Activated T-cell treated with anti-CD3 and anti-CD28 coated beads, Interleukin-2, amount 50 U/mL, for 1 hour (primary cell): ENCODE data around the gene RHOA.
A peak's percentile ranks its signal among the peaks of the same experiment; 100 is the strongest.
"Not testable (repeated sequence)": the region's sequence is repeated elsewhere in the genome, so short reads cannot be mapped to it uniquely, and the experiment has no call there.

Experiments used
- DNase-seq: peaks from one replicate; pipeline ENCODE4 v3.0.0-alpha.2; 2020

Gene RHOA

DNA sequence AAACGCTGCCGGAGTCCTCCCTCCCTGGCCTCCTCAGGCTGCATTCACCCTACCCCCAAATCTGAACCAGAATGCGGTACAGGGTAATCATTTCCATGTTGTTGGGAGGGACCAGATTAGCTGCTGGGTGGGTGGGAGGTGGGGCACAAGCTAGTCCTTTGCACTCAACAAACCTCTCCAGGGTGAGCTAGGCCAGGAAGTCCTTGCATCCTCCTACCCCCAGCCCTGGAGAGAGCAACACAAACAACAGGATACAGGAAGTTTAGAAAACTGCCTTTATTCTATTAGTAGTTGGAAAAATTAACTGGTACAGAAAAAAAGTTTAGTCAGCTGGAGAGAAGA lies 52.9 kb downstream of the RHOA start:
- no peak for DNase-seq

DNA sequence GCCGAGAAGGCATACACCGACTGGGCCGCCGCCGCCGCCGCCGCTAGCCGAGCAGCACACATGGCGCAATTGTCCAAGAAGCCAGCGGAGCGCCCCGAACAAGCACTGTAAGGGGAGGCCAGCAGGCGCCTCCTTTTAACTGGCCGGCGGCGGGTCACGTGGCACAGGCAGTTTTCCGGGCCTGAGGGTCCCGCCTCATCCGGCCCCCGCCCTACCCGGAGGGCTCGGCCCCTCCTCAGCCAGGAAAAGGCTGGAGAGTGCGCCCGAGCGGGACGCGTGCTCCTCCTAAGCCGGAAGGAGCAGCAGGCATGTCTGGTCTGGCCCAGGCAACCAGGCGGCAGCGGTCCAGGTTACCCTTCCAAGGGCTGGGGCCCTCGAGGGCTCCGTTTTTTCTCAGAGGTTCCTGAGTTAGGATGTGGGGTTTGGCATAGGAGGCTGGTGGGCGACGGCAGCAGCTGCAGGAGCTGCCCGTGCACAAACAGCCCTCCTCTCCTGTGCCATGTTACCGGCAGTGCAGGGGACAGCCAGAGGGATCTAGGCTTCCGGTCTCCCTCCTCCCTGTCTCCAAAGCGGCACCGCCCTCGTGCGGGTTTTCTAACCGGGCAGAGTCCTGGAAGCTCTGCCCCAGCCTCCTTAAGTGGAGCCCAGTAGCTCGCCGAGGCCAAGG lies 53.4 kb downstream of the RHOA start, which contains the start of gene GPX1:
Gene GPX1, minus strand, starts transcription at position 137 of the 667 bp plus-strand sequence. Its CDS starts 75 bp downstream, at position 62.
- DNase-seq = peak; percentile 75

DNA sequence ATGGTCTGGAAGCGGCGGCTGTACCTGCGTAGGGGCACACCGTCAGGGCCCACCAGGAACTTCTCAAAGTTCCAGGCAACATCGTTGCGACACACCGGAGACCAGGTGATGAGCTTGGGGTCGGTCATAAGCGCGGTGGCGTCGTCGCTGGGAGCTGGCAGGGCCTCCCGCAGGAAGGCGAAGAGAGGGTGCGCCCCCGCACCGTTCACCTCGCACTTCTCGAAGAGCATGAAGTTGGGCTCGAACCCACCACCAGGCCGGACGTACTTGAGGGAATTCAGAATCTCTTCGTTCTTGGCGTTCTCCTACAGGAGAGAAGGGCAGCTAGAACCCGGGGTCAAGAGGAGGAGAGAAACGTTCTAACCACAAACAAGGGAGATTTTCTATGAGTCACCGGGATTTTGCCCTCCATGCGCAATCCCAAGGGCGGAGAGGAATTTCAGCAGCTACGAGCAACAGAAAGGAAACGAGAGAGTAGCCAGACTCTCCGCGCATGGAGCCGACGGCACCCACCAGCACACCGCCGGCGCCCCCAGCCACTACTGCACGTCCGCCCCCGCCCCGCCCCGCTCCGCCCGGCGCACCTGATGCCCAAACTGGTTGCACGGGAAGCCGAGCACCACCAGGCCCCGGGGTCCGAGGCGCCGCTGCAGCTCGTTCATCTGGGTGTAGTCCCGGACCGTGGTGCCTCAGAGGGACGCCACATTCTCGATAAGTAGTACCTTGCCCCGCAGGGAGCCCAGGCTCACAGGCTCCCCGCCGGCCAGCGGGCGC lies 54.1 kb downstream of the RHOA start:
- peak; percentile 60 for DNase-seq

DNA sequence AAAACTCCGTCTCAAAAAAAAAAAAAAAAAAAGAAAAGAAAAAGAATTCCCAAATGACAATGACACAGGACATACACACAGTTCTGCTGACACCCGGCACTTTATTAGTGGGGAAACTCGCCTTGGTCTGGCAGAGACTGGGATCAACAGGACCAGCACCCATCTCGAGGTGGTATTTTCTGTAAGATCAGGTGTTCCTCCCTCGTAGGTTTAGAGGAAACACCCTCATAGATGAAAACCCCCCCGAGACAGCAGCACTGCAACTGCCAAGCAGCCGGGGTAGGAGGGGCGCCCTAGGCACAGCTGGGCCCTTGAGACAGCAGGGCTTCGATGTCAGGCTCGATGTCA lies 54.7 kb downstream of the RHOA start:
- not testable (repeated sequence) for DNase-seq

DNA sequence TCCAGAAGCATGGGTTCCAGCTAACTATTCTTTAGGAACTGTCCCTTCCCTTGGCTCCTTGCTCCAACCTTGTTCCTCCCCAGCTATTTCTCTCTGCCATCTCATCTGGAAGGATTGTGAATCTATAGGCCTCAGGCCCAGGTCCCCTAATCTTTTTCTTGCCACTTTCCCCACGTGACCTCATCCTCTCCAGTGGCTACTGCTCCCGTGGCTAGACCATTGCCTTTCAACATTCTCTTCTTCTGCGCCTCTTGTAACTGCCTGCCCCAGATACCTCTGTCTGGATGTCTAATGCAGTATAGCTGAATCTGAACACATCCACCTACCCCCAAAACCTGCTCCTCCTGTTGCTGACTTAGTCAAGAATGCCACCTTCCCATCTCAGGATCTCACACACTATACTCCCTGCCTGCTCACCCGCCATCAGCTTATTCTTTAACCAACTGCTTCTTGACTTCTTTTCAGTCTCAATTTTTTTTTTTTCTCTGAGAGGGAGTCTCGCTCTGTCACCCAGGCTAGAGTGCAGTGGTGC lies 58.8 kb downstream of the RHOA start:
- DNase-seq = no peak

DNA sequence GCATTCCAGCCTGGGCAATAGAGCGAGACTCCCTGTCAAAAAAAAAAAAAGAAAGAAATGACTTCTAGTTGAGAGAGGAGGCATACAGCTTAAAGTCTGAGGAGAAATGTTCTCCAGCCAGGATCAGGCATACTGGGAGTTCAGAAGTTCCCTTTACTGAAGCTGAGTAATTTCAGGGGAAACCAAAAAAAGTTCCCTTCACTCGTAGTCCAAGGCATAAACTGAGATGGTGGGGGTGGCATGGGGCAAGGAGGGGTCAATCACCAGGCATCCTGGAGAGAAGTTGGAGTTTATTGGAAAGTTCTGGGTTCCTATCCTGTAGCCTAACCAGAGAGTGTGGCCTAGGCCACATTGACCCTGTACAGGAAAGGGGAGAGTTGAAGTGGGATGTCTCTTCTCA lies 59.5 kb downstream of the RHOA start:
- no peak for DNase-seq

DNA sequence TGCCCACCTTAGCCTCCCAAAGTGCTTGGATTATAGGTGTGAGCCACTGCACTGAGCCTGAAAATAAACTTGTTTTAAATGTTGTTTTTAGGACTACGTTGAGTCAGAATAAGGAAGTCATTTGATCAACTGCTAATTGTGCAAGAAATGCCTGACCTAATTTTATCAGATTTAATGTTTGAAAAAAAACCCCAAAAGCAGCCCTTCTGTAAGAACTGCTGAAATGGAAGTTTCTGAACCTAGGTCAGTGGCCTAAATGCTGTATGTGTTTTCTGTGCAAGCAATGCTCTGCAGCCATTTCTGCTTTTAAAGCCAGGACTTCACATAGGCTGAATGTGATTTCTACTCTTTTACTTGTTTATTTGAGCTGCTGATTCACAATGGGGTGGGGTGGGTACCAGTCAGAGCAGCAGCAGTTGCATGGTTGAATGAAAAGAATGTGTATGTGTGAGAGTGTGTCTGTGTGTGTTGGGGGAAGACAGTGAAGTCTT lies 60.2 kb downstream of the RHOA start:
- DNase-seq = no peak

DNA sequence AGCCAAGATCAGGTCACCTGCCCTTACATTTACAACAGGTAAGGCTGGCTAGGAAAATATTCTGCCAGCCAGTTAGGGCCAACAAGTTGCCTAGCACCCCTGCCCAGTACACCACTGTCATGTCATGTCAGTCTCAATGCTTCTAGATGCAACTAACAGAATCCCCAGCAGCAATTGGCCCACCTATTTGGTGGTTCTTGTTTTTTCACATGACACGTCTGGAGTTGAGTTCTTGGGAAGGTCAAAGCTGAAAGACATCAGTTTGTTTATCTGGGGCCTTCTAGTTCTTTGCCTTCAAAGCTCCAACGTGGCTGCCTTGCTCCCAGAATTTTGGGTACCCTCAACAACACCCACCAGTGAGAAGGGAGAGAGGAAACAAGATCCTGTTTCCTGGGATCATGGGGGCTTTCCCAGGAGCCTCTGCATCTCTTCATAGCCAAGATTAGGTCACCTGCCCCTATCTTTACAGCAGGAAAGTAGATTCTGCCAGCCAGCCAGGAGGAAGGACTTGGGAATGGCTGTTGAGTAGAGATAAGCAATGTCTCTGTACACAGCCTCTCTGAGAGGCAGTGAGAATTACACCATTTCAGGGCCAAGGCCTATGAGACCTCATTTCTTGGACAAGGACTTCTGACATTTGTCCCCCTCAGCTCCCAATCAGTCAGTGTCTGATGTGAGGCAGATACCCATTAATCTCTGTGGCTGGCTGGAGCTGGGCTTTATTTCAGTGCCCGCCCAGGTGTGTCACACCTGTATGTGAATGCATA lies 62.2 kb downstream of the RHOA start:
- no peak for DNase-seq

DNA sequence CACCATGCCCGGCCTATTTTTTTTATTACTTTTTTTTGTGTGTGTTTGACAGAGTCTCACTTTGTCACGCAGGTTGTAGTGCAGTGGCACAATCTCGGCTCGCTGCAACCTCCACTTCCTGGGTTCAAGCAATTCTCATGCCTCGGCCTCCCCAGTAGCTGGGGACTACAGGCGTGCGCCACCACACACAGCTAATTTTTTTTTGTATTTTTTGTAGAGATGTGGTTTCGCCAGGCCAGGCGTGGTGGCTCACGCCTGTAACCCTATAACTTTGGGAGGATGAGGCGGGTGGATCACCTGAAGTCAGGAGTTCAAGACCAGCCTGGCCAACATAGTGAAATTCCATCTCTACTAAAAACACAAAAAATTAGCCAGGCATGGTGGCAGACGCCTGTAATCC lies 63.4 kb downstream of the RHOA start:
- DNase-seq = not testable (repeated sequence)

DNA sequence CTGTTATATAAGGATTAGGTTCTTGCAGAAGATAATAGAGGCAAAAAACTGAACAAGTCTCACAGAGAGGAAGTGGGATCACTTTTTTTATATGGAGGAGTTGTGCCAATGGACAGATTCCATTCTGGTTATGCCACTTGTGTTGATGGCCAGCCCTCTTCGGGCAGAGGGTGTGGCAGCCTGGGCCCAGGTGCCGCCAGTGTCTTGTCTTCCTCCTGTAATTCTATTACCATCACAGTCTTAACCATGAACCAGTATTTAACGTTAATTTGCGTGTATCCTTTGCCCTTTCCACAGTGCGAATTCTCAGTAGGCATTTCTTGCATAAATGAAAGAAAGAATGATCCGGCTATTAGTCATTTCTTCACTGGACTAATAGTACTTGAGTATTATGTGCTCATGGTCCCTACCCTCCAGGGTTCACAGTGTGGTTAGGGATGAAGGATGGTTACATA lies 65.0 kb downstream of the RHOA start:
- DNase-seq = no peak

DNA sequence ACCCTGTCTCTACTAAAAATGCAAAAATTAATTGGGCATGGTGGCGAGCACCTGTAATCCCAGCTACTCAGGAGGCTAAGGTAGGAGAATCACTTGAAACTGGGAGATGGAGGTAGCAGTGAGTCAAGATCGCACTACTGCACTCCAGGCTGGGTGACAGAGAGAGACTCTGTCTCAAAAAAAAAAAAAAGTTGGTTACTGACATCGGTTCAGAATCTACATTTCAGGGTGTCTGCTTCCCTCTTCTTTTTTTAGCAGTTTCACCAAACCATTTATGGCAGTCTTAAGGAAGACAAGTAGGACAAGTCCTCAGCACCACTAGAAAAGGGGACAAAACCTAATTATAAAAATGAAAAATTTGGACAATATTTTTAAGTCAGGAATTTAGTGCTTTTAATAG lies 68.6 kb downstream of the RHOA start:
- DNase-seq = no peak

DNA sequence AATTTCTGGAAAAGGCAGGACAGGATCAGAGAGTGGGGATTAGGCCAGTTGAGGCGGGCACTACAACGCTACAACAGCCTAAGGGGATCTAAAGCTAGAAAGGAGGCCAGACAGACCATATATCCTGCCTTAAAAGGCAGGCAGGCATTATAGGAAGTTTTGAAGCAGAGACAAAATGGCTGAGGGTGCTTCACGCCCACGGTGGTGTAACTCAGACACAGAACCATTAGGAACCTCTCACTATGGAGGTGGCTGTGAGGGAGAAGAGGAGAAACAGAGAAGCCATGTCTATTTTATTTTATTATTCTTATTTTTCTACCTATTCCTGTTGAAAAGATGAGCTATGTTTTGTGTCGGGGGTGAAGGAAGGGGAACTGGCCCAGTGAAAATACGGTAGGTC lies 69.8 kb downstream of the RHOA start:
- DNase-seq = no peak

DNA sequence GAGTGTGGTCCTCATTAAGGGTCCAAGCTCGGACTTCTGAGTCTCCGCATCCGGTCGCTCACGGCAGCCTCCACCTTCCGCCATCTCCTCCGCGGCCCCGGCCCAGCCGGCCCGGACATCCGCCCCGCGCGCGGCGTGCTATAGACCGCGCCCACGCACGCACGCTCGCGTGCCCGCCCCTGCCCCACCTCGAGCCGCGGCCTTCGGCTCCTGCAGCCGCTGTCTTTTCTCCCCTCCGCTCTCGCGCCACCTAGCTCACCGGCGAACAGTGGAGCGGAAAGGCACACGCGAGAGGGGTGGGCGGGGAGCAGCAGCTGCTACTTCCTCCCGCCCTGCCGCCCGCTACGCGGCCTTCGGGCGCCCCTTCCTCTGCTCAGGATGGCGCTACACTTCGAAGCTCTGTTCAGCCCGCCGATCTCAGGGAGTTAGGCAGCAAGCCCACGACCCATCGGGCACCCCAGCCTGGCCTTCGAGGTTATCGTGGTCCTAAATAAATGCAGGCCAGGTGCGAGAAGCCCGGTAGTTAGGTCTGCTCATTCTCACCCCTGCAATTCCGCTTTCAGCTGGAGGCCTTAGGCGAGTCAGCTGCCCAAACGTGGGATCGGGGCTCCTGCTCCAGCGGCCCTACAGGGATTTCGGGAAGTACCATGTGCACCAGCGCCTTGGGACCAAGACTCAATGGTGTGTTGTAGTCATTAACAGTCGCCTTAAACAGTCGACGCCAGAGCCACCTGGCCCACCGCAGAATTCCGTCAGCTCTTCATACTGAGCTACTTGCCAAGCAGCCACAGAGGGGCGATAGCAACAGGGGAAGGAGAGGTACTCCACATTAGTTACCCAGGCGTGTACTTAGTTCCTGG lies 71.6 kb downstream of the RHOA start, which contains the start of gene USP4:
Gene USP4, minus strand, starts transcription at position 113 of the 860 bp plus-strand sequence. Its CDS starts 29 bp downstream, at position 84.
- DNase-seq = peak; percentile 89

DNA sequence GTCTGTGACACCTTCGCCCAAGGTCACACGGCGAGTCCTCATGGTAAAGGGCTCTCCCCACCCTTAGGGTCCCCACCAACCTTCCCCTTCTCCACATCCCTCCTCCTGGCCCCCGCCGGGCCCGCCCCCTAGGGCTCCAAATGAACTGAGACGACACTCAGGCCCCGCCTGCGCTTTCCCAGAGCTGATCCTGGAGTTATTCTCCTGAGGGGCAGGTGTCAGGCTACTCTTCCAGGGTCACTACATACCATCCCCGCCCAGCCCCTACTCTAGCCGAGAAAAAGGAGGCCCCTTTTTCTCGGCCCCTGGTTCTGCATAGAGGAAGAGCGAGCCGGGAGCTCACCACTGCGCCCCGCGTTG lies 72.2 kb downstream of the RHOA start:
- peak; percentile 46 for DNase-seq

DNA sequence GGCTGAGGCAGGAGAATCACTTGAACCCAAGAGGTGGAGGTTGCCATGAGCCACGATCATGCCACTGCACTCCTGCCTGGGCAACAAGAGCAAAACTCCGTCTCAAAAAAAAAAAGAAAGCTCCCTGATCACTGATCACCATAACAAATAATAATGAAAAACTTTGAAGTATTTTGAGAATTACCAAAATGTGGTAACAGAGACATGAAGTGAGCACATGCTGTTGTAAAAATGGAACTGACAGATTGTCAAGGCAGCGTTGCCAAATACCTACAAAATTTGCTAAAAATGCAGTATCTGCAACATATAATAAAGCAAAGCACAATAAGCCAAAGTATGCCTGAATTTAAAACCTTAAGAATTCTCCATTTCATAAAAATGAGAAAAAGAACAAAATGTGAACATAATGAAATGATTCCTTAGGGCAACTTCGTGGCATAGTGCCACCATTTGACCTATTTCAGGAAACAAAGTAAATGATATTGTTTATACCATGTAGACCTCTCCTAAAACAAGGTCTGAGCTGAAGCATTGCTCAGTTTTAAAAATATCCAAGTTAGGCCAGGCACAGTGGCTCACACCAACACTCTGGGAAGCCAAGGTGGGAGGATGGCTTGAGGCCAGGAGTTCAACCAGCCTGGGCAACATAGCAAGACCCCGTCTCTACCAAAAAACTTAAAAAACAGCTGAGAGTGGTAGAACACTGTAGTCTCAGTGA lies 77.7 kb downstream of the RHOA start:
- no peak for DNase-seq

DNA sequence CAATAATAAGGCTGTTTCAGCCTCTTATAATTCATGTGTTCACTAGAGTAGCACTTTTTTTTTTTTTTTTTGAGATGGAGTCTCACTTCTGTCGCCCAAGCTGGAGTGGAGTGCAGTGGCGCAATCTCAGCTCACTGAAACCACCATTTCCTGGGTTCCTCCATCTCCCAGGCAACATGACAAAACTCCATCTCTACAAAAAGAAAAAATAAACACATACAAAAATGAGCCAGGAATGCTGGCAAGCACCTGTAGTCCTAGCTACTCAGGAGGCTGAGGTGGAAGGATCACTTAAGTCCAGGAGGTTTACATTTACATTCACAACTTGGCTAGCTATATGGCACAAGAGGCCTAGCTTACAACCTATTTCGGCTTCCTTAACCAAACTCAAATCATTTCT lies 78.7 kb downstream of the RHOA start:
- no peak for DNase-seq

DNA sequence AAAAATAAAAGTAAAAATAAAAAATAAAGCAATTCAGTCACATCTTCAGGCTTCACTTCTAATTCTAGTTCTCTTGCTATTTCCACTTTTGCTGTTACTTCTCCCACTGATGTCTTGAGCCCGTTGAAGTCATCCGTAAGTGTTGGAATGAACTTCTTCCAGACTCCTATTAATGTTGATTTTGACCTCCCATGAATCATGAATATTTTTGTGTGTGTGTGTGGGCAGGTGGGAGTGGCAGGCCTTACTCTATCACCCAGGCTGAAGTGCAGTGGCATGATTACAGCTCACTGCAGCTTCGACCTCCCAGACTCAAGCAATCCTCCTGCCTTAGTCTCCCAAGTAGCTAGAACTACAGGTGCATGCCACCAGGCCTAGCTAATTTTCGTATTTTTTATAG lies 82.6 kb downstream of the RHOA start:
- no peak for DNase-seq

DNA sequence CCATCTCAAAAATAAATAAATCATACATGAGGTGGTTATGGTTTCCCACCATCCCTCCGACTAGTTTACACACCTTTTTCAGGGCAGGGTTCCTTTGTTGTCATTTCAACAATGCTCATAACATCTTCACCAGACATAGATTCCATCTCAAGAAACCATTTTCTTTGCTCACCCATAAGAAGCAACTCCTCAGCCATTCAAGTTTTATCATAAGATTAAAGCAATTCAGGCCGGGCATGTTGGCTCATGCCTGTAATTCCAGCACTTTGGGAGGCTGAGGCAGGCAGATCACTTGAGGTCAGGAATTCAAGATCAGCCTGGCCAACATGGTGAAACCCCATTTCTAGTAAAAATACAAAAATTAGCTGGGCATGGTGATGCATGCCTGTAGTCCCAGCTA lies 83.4 kb downstream of the RHOA start:
- DNase-seq = not testable (repeated sequence)

DNA sequence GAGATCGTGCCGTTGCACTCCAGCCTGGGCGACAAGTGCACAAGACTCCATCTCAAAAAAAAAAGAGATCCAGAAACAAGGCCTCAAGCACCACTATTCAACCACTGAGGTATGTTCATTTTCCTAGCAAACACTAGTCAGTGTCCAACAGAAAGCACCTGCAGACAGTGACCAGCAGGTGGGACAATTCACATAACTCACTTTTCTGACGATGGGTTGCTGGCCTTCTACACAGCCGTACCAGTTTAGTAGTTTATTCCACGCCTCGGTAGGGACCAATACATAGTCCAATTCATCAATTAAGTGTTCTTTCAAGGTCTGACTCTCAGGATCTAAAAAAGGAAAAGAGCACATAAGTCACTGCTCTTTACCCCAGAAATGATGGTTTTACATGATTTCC lies 84.3 kb downstream of the RHOA start:
- DNase-seq = no peak

DNA sequence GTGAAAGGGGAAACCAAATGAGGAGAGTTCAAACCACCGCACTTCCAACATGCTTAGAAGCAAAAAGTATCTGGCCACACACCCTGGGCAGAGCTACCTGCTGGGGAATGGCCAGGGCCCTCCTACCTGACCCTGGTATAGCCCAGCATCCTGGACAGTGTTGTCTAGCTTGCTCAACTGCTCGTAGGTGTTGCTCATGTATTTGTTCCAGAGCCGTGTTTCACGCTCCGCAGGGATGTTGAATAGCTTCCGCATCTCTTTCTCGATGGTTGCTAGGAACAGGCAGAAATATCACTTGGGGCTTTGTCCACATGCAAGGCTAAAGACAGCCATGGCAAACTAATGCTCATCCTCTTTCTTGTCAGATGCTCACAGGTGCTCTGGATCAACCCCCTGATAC lies 87.0 kb downstream of the RHOA start:
- DNase-seq = no peak

DNA sequence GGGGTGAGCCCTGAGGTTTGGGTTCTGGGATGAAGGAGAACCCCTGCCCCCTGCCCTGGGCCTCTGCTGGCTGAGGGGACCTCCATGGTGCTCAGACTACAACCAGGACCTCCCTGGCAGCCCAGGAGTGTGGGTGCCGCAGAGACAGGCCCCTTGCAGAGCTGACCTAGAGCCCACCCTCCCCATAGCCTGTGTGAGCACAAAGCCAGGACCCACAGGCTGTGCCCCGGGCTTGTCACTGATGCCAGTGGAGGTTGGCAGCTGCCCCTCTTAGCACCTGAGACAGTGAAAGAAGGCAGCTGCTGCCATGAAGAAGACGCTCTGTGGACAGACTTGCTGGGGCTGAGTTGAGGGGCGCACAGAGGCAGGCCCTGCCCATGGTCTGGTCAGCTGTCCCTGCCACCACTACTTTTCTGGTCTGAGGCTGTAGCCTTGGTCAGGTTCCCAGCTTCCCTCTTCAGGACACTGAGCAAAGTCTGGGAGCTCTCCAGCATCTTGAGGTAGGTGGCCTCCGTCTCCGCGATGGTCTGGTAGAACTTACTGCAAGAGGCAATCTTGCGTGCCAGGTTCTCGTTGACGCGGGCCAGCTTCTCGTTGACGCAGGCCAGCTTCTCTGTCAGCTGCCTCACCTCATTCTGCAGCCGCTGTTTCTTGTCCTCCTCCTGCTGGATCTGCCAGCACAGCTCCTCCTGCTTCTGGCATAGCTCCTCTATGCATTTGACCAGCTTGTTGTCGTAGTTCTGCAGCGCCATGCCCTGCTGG lies 94.9 kb downstream of the RHOA start:
- DNase-seq = no peak
